Upper lobe of left lung (tissue), 4 donors: ENCODE measurements around the gene GLP2R.
"Not testable (repeated sequence)": the region's sequence is repeated elsewhere in the genome, so short reads cannot be mapped to it uniquely, and the experiment has no call there.

Experiments used
- POLR2AphosphoS5 ChIP-seq, 2 donors: sonication (generic); formaldehyde crosslinking; IDR thresholded peaks; one replicate each; pipeline ENCODE4 v1.5.1; 2017; ENCODE audit warnings: antibody characterized with exemption in 2 of 2
- TF ChIP-seq, protein P1 (sequence below), 6 experiments: fragments of 450-650 bp in 4 of 6; fragments of 200-600 bp in 2 of 6; sonication (generic) in 2 of 6; IDR thresholded peaks; one replicate each; pipeline ENCODE4 v1.5.1; 2016 to 2019; ENCODE audit warnings: antibody characterized with exemption in 6 of 6

GRCh38 chr17:9921216-9921615 lies 95.5 kb downstream of the GLP2R start:
- TF ChIP-seq, protein P1, sequence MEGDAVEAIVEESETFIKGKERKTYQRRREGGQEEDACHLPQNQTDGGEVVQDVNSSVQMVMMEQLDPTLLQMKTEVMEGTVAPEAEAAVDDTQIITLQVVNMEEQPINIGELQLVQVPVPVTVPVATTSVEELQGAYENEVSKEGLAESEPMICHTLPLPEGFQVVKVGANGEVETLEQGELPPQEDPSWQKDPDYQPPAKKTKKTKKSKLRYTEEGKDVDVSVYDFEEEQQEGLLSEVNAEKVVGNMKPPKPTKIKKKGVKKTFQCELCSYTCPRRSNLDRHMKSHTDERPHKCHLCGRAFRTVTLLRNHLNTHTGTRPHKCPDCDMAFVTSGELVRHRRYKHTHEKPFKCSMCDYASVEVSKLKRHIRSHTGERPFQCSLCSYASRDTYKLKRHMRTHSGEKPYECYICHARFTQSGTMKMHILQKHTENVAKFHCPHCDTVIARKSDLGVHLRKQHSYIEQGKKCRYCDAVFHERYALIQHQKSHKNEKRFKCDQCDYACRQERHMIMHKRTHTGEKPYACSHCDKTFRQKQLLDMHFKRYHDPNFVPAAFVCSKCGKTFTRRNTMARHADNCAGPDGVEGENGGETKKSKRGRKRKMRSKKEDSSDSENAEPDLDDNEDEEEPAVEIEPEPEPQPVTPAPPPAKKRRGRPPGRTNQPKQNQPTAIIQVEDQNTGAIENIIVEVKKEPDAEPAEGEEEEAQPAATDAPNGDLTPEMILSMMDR (IDR thresholded peaks at IDR 0.05) = not testable (repeated sequence)
- not testable (repeated sequence) for TF ChIP-seq POLR2AphosphoS5 (IDR thresholded peaks at IDR 0.05)
